ENCODE data around the gene SLC9A6. TPM values are rescaled to one million over a fixed set of nuclear protein-coding genes. Genes with fewer than 3 reads are reported as not detected.

The SLC9A6 gene
- total and polyA plus RNA-seq, 2 of the 13 experiments (the other 11 are each of a cell fraction or from before 2014, with no cell fraction given) = 3.9 to 8.0 TPM

- TF ChIP-seq ARHGAP35 (CRISPR knock-in tag; IDR thresholded peaks at IDR 0.05; ENCODE audit: borderline replicate concordance) (no peak), ZNF83 (CRISPR knock-in tag; IDR thresholded peaks at IDR 0.05; ENCODE audit: borderline replicate concordance) (no peak), DMTF1 (CRISPR knock-in tag; IDR thresholded peaks at IDR 0.05) (no peak), ZBTB3 (CRISPR knock-in tag; IDR thresholded peaks at IDR 0.05; ENCODE audit: borderline replicate concordance, low read depth) (no peak), ZSCAN5A (CRISPR knock-in tag; IDR thresholded peaks at IDR 0.05; ENCODE audit: borderline replicate concordance) (no peak), ZNF276 (CRISPR knock-in tag; IDR thresholded peaks at IDR 0.05; ENCODE audit: low read depth) (no peak), HNF1A (IDR thresholded peaks at IDR 0.05; ENCODE audit: low read depth) (no peak), HNF1A (CRISPR knock-in tag; IDR thresholded peaks at IDR 0.05; ENCODE audit: borderline replicate concordance) (no peak), PHF20 (CRISPR knock-in tag; IDR thresholded peaks at IDR 0.05) (no peak), SNRNP70 (IDR thresholded peaks at IDR 0.05; ENCODE audit: low read depth, low read length) (no peak), ZMAT3 (CRISPR knock-in tag; conservative IDR thresholded peaks at IDR 0.05) (no peak)
These were observed 74.1 kb downstream of the SLC9A6 start (continued) for GRCh38 chrX:136059350-136059749.
